Measurements from ENCODE around the gene OR2AK2.

- TF ChIP-seq POLR2AphosphoS5 (IDR thresholded peaks at IDR 0.05; ENCODE audit: low read depth, low read length) (no peak), RXRA (IDR thresholded peaks at IDR 0.05; ENCODE audit: insufficient read depth, low read depth, low read length) (no peak), EZH2 (IDR thresholded peaks at IDR 0.05; ENCODE audit: low read depth, low read length, severe bottlenecking) (no peak), TAF1 (IDR thresholded peaks at IDR 0.05; ENCODE audit: low read depth, low read length) (no peak), GTF2F1 (IDR thresholded peaks at IDR 0.05; ENCODE audit: borderline replicate concordance, low read depth, low read length) (no peak), JUND (IDR thresholded peaks at IDR 0.05; ENCODE audit: low read length) (no peak), ZNF274 (IDR thresholded peaks at IDR 0.05; ENCODE audit: borderline replicate concordance, extremely low read depth, low read length) (no peak), CEBPB (IDR thresholded peaks at IDR 0.05; ENCODE audit: low read depth, low read length) (no peak), POLR2A (IDR thresholded peaks at IDR 0.05; ENCODE audit: control extremely low read depth in 1 of 2, low read depth in 2 of 2, low read length in 2 of 2) (no peak)
These were observed 35.1 kb downstream of the OR2AK2 start for GRCh38 chr1:248000169-248000568.
